Posterior vena cava (tissue), 2 donors: Measurements from ENCODE around the gene HSF2BP. TPM values are rescaled to one million over a fixed set of nuclear protein-coding genes. Genes with fewer than 3 reads are reported as not detected.
A peak's percentile ranks its signal among the peaks of the same experiment; 100 is the strongest.
"Not testable (repeated sequence)": the region's sequence is repeated elsewhere in the genome, so short reads cannot be mapped to it uniquely, and the experiment has no call there.

Experiments
- DNase-seq: peaks from one replicate; pipeline ENCODE4 v3.0.0-alpha.2; 2020; ENCODE audit warnings: low spot score
- intact Hi-C, 2 donors: fragments of 100-400 bp; cut with DNase I; formaldehyde crosslinking; loops; one replicate each; pipeline versions ENCODE4 v1.14.1 to v1.14.2; 2022 to 2023
- total RNA-seq, 2 donors: library from RNA; stranded (reverse); fragmentation: NEBNext Ultra II Directional; extraction: Animal tissue kit (Norgen Biotek cat#: 25700); gene quantifications; one replicate each; pipeline ENCODE4 v1.2.1, GENCODE V29; 2021
- donor health status: DM: yes; HTN: yes; CAD: no.
- donor health status: DM: yes; HTN: yes; CAD: no.

HSF2BP gene
- total RNA-seq, 2 donors from 2014 or later = 0.46 to 0.48 TPM

DNA sequence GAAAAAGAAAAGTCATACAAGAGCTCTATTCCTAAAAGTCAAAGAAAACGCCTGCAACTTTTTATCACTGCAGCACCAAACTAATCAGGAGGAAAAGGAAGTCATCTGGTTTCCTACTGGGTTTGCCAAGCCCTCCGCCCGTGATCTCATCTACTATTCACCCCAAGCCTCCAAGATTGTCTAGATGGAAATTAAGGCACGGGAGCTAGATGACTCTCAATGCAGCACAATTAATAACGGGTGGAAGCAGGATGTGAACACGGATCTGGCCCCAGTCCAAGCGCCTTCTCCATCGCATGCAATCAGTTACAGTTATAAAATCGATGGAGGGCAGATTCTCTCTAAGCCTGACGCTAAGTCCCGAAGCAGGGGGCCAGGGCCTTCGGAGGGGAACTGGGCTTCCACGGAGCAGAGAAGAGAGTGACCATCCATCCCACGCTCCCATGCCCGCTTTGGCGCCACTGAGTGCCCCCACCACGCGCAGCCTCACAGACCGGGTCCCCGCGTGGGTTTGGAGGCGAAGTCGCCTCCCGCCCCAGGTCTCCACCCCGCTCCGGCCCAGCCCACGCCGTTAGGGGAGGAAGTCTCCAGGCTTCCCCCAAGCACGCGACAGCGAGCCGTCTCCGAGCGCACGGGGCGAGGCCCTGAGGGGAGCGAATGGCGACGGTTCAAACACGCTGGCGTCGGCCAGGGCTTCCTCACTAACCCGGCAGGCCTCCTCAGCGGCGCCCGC is 1.8 kb downstream of the HSF2BP start:
- intact Hi-C loops = no loop called here
- no peak for DNase-seq

DNA sequence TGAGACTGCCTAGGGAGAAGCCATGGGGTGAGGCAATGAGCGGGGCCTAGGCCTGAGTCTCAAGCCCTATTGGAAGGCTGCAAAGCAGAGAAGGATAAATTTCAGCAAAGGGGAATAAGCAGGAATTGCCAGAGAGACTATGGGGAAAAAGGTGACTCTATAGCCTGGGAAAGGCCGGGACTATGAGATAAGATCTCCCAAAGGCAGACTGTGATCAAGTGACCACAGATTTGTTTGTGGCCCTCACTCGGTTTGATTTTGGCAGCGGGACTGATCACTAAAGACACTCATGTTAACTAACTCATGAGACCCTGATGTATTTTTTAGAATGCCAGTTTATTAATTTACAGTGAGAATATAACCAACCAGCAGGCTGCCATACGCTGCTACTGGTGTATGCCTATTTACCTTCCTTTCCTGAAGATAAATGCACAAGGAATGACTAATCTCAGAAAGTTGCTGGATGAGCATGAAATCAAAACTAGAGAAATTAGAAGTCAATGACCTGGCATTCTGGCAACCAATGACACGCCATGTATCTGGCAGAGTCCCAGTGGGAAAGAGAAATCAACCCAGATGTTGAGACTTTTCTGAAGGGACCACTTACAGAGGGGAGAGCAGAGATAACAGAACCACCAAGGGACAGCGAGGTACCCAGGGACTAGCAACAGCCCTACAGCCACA is 4.3 kb downstream of the HSF2BP start:
- intact Hi-C loops = no loop called here
- DNase-seq = no peak

DNA sequence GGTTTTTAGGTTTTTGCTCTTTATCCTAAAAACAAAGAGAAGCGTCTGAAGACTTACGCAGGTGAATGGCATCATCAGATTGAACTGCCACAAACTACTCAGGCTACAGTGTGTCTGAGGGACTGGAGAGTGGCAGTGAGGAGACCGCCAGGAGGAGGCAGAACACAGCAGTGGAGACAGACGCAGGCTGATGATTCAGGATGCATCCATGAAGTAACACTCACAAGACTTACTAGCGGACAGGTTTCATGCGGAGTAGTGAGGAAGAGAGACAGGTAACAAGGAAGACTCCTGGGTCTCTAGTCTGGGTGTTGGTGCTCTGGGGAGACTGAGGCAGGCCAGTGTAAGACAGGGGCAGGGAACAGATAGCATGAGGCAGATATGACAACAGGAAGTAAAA is 5.7 kb downstream of the HSF2BP start:
- no peak for DNase-seq
- intact Hi-C loops = no loop called here

DNA sequence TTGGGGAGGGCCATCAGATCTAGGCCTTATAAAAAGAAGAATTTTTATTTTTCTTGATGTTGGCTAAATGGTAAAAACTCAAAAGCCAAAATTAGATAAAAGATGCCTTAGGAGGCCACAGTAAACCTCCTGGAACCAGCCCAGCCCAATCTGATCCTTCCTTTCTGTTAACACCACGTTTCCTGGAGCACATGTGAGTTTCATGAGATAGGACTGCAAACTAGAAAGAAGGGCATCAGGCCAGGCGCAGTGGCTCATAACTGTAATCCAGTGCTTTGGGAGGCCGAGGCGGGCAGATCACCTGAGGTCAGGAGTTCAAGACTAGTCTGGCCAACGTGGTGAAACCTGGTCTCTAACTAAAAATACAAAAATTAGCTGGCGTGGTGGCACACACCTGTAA is 6.7 kb downstream of the HSF2BP start:
- DNase-seq = no peak
- intact Hi-C loops = no loop called here

DNA sequence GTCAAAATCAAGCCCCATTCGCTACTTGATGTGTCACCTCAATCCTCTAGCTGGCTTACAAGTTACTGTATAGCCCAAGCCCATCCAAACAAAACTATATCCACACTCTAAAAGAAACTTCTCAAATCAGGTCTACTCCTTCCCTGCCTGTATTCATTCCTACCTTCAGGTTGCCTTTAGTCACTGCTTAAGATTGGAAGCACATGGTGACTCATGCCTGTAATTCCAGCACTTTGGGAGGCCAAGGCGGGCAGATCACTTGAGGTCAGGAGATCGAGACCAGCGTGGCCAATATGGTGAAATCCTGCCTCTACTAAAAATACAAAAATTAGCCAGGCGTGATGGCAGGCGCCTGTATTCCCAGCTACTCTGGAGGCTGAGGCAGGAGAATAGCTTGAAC is 7.4 kb downstream of the HSF2BP start:
- intact Hi-C loops, DNase-seq: not testable (repeated sequence)

DNA sequence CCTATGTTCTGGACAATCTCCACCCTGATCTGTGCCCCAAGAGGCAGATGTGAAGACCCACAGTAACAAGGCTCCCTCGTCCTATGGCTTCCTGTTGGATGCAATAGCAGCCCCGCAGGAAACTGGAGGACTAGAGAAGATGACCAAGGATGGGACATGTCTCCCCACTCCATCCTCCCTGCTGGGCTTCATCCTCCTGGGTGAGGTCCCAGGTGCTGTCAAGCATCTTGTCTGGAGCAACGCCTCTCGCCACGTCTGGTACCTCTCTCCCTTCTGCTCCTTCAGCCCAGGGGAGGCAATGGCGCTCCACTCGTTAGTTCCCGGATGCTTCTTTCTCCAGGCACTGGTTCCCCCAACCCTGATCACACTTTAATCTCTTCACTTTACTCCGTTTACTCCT is 11.1 kb downstream of the HSF2BP start:
- intact Hi-C loops = no loop called here
- DNase-seq = no peak

DNA sequence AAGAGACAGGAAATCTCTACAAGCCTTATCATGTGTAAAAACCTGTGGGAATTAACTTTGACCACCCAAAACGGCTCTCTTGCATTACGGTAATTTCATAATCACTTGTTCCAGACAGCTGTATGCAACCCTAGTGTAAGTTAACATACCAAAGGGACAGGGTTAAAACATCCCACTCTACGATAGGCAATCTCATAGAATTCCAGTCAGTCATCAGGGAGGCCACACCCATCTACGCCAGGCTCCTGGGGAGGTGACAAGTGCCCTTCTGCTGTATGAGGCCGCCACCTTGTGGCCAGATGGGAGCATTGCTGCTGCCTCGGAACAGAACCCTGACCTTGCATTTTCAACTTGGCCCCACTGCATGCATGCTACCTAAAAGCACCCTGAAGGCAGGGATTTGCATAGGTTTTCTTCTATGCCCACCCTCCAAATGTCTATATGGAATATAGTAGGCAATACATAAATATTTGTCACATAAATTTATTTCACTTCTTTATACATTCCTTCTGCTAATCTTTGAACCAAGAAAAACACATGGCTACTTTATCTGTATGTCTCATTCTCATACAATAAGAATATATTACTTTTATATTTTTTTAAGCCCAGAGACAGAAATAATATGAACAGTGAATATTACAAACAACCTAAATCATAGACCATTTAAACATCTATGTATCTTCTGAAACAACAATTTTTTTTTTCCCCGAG is 12.6 kb downstream of the HSF2BP start:
- intact Hi-C loops = no loop called here
- DNase-seq = peak; percentile 96

DNA sequence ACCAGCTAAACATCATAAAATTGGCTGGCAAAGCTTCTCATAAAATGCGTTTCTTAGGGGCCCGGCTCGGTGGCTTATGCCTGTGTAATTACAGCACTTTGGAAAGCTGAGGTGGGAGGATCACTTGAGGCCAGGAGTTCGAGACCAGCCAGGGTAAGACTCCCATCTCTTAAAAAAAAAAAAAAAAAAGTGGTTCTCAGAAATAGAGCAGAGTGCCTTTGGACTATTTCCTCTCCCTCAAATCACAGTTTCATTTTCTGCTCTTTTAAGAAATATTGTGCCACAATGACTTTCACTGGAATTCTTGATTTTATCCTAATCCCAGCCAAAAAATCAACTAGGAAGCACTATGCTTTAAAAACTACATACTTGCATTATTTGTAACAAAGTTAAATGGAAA is 13.3 kb downstream of the HSF2BP start:
- DNase-seq = no peak
- intact Hi-C loops = no loop called here

DNA sequence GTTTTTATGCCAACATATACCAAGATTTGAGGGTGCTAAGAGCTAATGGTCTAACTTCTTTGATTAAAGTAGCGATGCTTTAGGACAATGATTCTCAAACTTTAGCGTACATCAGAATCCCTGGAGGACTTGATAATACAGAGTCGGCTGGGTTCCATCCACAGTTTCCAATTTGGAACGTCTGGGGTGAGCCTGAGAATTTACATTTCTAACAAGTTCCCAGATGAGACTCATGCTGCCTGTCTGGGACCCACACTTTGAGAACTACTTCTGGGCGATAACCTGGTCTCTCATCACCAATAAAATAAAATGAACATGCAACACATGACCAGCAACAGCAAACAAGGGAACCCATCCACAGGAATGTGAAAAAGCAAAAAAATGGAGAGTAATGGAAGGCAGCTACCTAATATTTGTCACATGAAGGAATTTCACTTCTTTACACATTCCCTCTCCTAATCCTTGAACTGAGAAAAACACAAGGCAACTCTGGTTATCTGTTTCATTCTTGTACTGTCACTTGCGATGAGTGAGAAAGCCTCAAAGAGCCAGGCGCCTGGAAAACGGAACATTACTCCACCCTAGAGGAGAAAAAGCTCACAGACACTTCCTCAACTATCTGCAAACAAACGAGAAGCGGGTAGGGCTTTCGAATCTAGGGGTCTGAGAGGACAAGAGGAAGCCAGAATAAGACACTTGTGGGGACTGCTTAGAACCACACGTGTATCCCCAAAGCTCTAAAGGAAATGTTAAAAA is 14.0 kb downstream of the HSF2BP start:
- no peak for DNase-seq
- intact Hi-C loops = no loop called here

DNA sequence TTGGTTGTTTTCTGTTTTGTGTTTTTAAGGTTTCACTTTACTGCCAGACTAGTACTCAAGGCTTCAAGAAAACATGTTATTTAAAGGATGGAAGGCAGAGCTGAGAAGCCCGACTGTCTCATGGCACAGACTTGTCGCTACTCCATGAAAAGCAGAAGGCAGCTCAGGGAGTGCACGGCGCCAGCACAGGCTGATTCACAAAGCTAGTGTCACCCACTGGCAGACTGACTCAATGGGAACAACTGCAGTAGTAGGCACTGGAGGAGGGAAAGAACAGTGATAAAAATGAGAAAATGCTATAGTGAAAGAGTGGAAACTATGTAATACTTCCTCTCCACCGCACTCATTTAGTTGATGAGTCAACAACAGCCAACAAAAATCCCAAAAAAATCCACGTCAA is 14.7 kb downstream of the HSF2BP start:
- intact Hi-C loops = no loop called here
- peak; percentile 86 for DNase-seq

DNA sequence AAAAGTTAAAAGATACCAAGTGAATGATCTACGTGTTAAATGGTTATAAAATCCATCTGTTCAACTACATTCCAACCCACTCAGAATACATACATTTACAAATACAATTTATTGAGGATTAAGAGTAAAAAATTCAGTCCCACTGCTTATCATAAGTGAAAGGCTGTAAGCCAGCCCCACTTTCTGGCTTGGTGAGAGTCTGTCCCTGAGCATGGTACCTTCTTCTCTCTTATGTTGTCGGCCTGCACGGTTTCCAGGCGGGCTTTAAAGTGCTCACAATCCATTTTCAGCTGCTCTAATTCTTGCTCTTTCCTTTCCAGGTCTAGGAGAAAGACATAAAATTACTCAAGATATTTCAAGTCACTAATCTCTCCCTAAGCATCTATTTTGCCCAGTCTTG is 15.2 kb downstream of the HSF2BP start:
- intact Hi-C loops = no loop called here
- DNase-seq = no peak

DNA sequence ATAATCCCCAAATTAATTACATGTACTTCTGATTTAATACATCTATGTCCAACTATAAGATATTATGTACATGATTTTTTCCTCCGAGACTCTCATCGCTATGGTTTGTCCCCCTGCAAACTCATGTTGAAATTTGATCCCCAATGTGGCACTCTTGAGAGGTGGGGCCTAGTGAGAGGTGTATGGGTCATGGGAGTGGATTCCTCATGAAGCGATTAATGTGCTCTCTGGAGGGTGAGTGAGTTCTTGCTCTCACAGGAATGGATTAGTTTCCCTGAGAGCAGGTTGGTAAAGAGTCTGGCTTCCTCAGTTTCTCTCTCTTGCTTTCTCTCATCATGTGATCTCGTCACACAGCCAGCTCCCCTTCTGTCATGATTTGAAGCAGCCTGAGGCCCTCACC is 16.1 kb downstream of the HSF2BP start:
- DNase-seq = no peak
- intact Hi-C loops = no loop called here

DNA sequence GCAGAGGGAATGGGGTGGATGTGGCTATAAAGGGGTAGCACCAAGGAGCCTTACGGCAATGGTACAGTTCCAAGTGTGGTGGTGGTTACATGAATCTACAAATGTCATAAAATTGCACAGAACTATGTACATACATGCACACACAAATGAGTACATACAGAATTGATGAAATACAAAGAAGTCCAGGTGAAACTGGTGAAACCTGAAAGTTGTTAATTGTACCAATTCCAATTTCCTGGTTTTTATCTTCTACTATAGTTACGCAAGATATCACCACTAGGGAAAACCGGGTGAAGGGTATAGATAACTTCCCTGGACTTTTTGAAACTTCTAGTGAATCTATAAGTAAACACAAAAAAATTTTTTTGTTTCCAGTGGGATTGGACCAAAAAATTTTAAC is 18.9 kb downstream of the HSF2BP start:
- intact Hi-C loops = no loop called here

DNA sequence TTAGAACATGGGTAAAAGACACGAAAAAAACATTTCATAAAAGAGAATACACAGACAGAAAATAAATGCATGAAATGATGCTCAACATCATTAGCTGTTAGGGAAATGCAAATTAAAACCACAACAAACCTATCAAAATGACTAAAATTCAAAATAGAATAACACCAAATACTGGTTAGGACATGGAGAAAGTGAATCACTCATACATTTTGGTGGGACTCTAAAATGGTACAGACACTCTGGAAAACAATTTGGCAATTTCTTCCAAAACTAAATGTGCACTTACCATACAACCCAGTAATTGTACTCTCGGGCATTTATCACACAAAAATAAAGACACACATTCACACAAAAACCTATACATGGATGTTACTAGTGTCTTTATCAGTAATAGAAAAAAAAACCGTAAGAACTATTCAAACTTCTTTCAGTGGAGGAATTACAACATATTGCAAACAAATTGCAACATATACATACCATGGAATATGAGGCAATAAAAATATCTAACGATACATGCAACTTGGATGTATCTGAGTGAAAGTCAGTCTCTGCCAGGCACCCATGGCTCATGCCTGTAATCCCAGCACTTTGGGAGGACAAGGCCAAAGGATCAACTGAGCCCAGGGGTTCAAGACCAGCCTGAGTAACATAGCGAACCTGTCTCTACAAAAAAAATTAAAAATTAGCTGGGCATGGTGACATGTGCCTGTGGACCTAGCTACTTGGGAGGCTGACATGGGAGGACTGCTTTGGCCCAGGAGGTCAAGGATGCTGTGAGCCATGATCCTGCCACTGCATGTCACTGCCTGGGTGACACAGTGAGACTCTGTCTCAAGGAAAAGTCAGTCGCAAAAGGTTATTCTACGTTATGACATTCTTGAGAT is 19.6 kb downstream of the HSF2BP start:
- intact Hi-C loops = no loop called here
- no peak for DNase-seq

More for the DNA sequence above, 18.9 kb downstream of the HSF2BP start:
- DNase-seq = no peak

DNA sequence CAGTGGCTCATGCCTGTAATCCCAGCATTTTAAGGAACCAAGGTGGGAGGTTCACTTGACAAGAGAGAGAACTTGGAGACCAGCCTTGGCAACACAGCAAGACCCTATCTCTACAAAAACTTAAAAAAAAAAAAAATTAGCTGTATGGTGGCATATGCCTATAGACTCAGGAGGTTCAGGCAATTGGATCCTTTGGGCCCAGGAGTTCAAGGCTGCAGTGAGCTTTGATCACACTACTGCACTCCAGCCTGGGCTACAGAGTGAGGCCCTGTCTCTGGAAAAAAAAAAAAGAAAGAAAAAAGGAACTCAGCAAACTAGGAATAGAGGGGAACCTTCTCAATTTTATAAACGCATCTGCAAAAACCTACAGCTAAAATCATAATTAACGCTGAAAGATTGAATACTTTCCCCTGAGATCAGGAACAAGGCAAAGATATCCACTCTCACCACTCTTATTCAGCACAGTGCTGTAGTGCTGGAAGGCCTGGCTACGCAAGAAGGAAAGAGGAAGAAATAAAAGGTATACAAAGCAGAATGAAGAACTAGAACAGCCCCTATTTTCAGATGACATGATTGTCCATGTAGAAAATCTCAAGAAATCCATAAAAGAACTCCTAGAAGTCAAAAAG is 21.6 kb downstream of the HSF2BP start:
- no peak for DNase-seq
- intact Hi-C loops = no loop called here

DNA sequence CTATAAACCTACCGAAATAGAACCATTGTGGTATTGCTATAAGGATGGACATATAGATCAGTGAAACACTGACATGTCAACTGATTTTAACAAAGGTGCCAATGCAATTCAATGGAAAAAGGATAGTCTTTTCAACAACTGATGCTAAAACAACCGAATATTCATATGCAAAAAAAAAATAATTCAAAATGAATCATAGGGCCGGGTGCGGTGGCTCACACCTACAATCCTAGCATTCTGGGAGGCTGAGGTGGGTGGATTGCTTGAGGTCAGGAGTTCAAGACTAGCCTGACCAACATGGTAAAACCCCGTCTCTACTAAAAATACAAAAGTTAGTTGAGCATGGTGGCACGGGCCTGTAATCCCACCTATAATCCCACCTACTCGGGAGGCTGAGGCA is 23.9 kb downstream of the HSF2BP start:
- intact Hi-C loops = no loop called here
- no peak for DNase-seq

DNA sequence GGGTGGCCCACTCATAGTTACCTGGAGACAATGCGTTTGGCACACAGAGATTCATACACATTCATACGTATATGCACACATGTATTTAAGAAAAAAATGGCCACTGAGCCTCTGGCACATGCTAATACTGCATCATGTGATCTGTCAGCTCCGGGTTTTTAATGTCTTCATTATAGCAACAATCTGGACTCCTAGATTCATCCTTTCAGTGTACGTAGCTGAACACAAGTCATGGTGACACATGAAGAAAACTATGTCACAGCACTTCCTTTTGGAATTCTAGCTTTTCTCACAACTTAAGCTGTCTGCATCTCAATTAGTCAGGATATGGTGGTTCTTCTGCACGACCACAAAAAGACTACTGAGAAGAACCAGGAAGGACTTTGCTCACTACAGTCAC is 24.7 kb downstream of the HSF2BP start:
- no peak for DNase-seq
- intact Hi-C loops = no loop called here

DNA sequence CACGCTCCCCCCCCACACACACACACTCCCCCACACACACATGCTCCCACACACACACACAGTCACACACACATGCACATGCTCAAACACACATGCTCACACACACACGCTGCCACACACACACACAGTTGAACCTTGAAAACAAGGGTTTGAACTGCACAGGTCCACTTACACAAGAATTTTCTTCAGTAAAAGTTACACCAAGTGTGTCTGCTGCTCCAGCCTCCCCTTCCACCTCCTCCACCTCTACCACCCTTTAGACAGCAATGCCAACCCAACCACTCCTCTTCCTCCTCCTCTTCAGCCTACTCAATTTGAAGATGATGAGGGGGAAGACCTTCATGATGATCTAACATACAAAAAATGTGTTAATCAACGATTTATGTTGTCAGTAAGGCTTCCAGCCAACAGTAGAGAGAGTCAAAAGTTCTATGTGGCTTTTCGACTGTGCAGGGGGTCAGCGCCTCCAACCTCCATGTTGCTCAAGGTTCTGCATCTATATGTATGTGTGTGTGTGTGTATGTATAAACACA is 26.8 kb downstream of the HSF2BP start:
- DNase-seq = no peak
- intact Hi-C loops = no loop called here
